ENCODE measurements around the gene SLC39A5.

Gene SLC39A5

GRCh38 chr12:56205445-56205844 lies 24.4 kb upstream of the SLC39A5 start:
- intact Hi-C loops (cut with DNase I; ENCODE audit: low total_unique reads) = no loop called here

GRCh38 chr12:56206452-56207166 lies 23.2 kb upstream of the SLC39A5 start:
- DNase-seq = peak; percentile 57 to 77
- TF ChIP-seq, protein P1, sequence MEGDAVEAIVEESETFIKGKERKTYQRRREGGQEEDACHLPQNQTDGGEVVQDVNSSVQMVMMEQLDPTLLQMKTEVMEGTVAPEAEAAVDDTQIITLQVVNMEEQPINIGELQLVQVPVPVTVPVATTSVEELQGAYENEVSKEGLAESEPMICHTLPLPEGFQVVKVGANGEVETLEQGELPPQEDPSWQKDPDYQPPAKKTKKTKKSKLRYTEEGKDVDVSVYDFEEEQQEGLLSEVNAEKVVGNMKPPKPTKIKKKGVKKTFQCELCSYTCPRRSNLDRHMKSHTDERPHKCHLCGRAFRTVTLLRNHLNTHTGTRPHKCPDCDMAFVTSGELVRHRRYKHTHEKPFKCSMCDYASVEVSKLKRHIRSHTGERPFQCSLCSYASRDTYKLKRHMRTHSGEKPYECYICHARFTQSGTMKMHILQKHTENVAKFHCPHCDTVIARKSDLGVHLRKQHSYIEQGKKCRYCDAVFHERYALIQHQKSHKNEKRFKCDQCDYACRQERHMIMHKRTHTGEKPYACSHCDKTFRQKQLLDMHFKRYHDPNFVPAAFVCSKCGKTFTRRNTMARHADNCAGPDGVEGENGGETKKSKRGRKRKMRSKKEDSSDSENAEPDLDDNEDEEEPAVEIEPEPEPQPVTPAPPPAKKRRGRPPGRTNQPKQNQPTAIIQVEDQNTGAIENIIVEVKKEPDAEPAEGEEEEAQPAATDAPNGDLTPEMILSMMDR (IDR thresholded peaks at IDR 0.05) = peak; percentile 53 to 62
- intact Hi-C loops (cut with DNase I; ENCODE audit: low total_unique reads) = no loop called here
- H3K4me1 ChIP-seq = no peaks in the 10 kb centered on the region
- H3K9me3 ChIP-seq = no peaks in the 10 kb centered on the region
- H3K27ac ChIP-seq = peak overlapping the region; percentile 5 to 12
- no peak overlapping the region for H3K4me3 ChIP-seq
- peaks cover 55 to 70% (median 69%) of the 10 kb centered on the region in 3 donors for H3K36me3 ChIP-seq
- H3K27me3 ChIP-seq = no peaks in the 10 kb centered on the region

More at GRCh38 chr12:56205445-56205844, 24.4 kb upstream of the SLC39A5 start:
- peak overlapping the region in 1 of 2 donors; percentile 11 for H3K27ac ChIP-seq
- no peaks in the 10 kb centered on the region for H3K4me1 ChIP-seq
- H3K27me3 ChIP-seq = no peaks in the 10 kb centered on the region
- DNase-seq = no peak
- TF ChIP-seq, protein P1 (IDR thresholded peaks at IDR 0.05) = no peak
- no peaks in the 10 kb centered on the region for H3K9me3 ChIP-seq
- no peak overlapping the region for H3K4me3 ChIP-seq
- peaks cover 43 to 58% (median 57%) of the 10 kb centered on the region in 3 donors for H3K36me3 ChIP-seq

DNA sequence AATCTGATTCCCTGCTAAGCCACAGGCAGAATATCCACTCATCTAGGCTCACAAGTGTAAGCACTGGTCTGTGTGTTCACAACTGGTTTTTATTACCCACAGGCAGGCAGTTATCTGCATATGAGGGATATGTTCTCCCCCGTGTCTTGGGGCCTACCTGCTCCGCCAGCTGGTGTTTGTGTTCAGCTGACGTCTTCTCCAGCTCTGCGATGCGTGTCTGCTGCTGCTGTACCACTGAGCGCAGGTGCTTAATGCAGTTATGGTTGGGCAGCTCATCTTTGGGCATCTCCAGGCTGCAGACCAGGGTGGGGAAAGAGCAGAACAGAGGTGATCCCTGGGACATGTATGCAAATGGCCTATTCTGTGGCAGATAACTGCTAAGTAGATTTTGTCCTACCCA lies 21.8 kb upstream of the SLC39A5 start:
- Histone ChIP-seq H3K4me1 (no peaks in the 10 kb centered on the region), H3K36me3 (peaks cover 69 to 84% (median 83%) of the 10 kb centered on the region in 3 donors), H3K27ac (no peak overlapping the region), H3K4me3 (no peak overlapping the region), H3K9me3 (no peaks in the 10 kb centered on the region), H3K27me3 (no peaks in the 10 kb centered on the region)
- intact Hi-C loops (cut with DNase I; ENCODE audit: low total_unique reads) = no loop called here
- TF ChIP-seq, protein P1 (IDR thresholded peaks at IDR 0.05) = no peak
- no peak for DNase-seq

DNA sequence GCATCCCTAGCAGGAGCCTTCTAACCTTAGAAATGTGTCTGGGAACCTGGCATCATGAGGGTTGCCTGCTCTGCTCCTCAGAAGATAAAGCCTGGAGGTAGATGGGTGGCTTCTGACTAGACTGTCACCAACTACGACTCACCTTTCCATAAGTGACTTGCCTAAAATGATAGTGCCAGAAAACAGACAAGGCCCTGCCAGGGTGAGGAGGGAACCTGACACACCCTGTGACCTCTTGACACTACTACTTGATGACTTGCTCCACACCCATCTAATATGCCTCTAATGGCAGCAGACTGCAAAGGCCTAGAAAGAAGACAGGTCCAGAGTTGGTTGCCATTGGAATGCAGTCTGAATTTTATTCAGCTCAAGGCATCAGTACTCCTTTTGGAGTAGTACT lies 17.5 kb upstream of the SLC39A5 start:
- Histone ChIP-seq H3K27me3 (no peaks in the 10 kb centered on the region), H3K27ac (no peak overlapping the region), H3K9me3 (no peaks in the 10 kb centered on the region), H3K4me3 (no peak overlapping the region), H3K4me1 (peaks cover 0 to 10% (median 4%) of the 10 kb centered on the region in 4 donors), H3K36me3 (peaks cover 90 to 100% (median 95%) of the 10 kb centered on the region in 3 donors)
- no peak for DNase-seq
- TF ChIP-seq, protein P1 (IDR thresholded peaks at IDR 0.05) = no peak
- intact Hi-C loops (cut with DNase I; ENCODE audit: low total_unique reads) = no loop called here

- Histone ChIP-seq H3K27me3 (no peaks in the 10 kb centered on the region), H3K4me3 (no peak overlapping the region), H3K36me3 (peaks cover 74 to 87% (median 86%) of the 10 kb centered on the region in 3 donors), H3K4me1 (peaks cover 0 to 25% (median 10%) of the 10 kb centered on the region in 4 donors), H3K27ac (no peak overlapping the region), H3K9me3 (no peaks in the 10 kb centered on the region)
- TF ChIP-seq, protein P1 (IDR thresholded peaks at IDR 0.05) = no peak
- intact Hi-C loops (cut with DNase I; ENCODE audit: low total_unique reads) = no loop called here
- no peak for DNase-seq
These were observed 16.0 kb upstream of the SLC39A5 start for GRCh38 chr12:56213878-56214277.
